GM10248 (cell line): ENCODE measurements around the gene CEP290.

ENCODE experiments used
- CTCF ChIA-PET: fragments of 300-600 bp; sonication (Branson Sonifier 250); formaldehyde crosslinking; extraction: SDS; loops from one replicate; lab custom pipeline; 2021; ENCODE audit warnings: antibody characterized with exemption; lab: Yijun Ruan, JAX
- POLR2A ChIA-PET: fragments of 350-650 bp; sonication (Branson Sonifier 250); formaldehyde crosslinking; extraction: SDS; loops from one replicate; lab custom pipeline; 2020; ENCODE audit warnings: antibody characterized with exemption; lab: Yijun Ruan, JAX
- DNase-seq: peaks from one replicate; pipeline ENCODE4 v3.0.0; 2012; ENCODE audit errors: extremely low spot score
- TF ChIP-seq, protein P1 (sequence below): IDR thresholded peaks from 2 replicates; pipeline ENCODE4 v1.5.1; 2012; ENCODE audit warnings: mild to moderate bottlenecking, low read depth; ENCODE audit errors: extremely low read depth, missing control alignments, control extremely low read depth

The CEP290 gene

DNA sequence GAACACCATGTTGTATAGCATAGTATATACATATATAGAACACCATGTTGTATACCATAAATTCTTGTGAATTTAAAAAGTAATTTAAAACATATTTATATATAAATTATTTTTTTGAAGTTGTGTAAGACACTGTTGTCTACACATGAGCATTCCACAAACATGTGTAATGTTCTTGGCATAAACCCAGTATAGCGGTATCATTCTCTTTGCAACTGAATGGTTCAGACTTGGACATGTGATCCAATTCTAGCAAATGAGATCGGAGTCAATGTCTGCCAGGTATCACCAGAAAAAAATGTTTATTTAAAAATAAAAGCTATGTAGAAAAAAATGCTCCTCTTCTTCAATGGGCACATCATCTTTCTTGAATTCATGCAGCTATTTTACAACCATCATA is 33.9 kb downstream of the CEP290 start:
- no peak for DNase-seq
- ChIA-PET POLR2A (no interaction called here), CTCF (no interaction called here)
- TF ChIP-seq, protein P1, sequence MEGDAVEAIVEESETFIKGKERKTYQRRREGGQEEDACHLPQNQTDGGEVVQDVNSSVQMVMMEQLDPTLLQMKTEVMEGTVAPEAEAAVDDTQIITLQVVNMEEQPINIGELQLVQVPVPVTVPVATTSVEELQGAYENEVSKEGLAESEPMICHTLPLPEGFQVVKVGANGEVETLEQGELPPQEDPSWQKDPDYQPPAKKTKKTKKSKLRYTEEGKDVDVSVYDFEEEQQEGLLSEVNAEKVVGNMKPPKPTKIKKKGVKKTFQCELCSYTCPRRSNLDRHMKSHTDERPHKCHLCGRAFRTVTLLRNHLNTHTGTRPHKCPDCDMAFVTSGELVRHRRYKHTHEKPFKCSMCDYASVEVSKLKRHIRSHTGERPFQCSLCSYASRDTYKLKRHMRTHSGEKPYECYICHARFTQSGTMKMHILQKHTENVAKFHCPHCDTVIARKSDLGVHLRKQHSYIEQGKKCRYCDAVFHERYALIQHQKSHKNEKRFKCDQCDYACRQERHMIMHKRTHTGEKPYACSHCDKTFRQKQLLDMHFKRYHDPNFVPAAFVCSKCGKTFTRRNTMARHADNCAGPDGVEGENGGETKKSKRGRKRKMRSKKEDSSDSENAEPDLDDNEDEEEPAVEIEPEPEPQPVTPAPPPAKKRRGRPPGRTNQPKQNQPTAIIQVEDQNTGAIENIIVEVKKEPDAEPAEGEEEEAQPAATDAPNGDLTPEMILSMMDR: no peak

DNA sequence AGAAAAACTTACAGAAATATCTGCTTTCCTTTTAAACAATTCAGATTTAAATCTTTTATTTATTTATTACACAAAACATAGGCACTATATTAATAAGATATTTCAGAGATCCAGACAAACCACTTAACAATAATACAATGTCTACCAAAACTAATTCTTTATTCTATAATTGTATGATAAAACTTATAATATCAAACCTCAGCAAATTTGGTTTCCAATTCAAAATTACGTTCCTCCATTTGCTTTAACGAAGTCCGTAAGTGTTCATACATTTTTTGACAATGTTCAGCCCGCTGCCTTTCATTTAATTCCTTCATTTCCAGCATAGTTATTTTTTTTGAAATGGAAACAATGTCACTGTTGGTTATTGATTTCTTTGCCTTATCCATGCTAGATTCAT is 48.3 kb downstream of the CEP290 start:
- ChIA-PET POLR2A (no interaction called here), CTCF (no interaction called here)
- no peak for DNase-seq
- TF ChIP-seq, protein P1: no peak

DNA sequence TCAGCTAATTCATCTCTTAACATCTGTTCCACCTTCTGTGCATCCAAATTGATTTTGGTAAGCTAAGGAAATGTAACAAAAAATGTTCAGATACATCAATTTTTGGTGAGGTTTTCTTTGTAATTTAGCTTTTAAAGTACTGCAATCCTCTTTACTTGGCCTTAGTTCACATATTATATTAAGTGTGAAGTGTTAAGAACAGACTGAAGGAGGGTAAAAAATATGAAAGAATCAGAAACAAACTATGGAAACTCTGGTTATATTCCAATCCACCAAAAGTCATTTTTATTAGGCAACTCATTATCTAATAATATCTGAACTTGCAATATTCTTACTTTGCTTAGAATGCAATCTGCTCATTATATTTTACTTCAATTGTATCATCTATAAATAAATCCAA is 49.1 kb downstream of the CEP290 start:
- TF ChIP-seq, protein P1: no peak
- DNase-seq: no peak
- POLR2A ChIA-PET: no interaction called here
- CTCF ChIA-PET: no interaction called here

DNA sequence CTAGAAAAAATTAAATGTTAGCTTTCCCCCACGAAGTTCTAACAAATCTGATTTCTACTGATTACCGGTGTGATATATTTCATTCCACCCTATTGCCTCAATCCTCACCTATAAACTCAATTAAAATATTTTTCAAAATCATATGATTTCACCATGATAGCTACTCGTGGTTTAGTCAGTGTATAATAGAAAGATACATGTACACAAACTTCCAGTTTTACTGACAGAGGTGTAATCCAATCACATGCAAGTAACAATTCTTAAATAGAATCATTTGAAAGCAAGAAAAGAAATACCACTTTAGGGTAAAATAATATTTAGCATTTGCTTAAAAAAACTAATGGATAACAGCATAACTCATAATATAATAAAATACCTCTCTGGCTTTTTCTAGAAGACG is 57.7 kb downstream of the CEP290 start:
- ChIA-PET CTCF (interaction anchor here (1.3 to 1.4 kb wide), 2 partner anchors 9 to 12 kb away, joined by 3 to 4 read pairs; no protein-coding TSS in a partner anchor), POLR2A (no interaction called here)
- DNase-seq: no peak
- TF ChIP-seq, protein P1: no peak

DNA sequence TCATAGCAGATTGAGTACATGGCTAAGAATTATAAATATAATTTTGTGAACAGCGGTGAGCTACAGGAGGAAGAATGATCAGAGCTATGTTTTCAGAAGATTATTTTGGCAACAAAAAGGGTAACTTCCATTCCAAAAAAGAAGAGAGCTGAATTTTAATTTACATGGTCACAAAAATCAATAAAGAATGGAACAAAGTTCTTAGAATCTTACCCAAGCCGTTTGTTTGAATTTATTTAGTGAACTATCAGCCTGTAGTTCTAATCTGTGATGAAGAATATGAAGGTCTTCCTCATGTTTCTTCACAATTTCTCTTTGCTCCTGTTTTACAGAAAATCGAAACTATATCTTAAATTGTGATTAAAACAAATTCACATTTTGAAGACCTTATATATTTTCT is 58.3 kb downstream of the CEP290 start:
- no peak for DNase-seq
- CTCF ChIA-PET: interaction anchor here (1.3 to 1.4 kb wide), 2 partner anchors 9 to 11 kb away, joined by 3 to 4 read pairs; no protein-coding TSS in a partner anchor
- POLR2A ChIA-PET: no interaction called here
- TF ChIP-seq, protein P1: no peak

DNA sequence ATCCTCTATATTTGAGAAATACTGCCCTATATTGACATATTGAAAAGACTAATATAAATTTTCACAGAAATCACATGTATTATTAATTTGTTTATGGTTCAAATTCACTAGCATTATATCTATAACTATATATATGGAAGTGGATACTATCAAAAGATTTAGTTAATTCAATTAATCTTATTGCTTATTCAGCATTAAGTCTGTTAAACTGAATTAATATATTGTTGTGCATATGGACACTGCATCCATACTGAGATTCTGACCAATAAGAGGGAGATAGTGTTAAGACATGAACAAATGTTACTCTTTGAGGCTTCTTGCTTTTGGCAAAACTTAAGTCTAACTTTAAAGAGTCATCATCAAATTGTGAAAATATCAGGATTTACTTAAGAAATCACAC is 60.6 kb downstream of the CEP290 start:
- ChIA-PET CTCF (interaction anchor here (1.1 kb wide), 1 partner anchor 11 kb away, joined by 3 read pairs; no protein-coding TSS in a partner anchor), POLR2A (no interaction called here)
- TF ChIP-seq, protein P1: no peak
- DNase-seq: no peak
